NT2/D1 (cell line): Measurements from ENCODE around the gene TEX55.
A peak's percentile ranks its signal among the peaks of the same experiment; 100 is the strongest.
"Not testable (repeated sequence)": the region's sequence is repeated elsewhere in the genome, so short reads cannot be mapped to it uniquely, and the experiment has no call there.

ENCODE experiments used
- DNase-seq: peaks from one replicate; pipeline ENCODE4 v3.0.0-alpha.2; 2011; ENCODE audit warnings: low read depth, low spot score
- H3K27me3 ChIP-seq: 2 replicates; pipeline ENCODE4 v1.6.0; 2011; ENCODE audit warnings: mild to moderate bottlenecking; ENCODE audit not compliant: insufficient read length, insufficient read depth
- H3K36me3 ChIP-seq: 2 replicates; pipeline ENCODE4 v1.6.1; 2011; ENCODE audit warnings: mild to moderate bottlenecking, low read length, mixed read lengths; ENCODE audit not compliant: insufficient read depth, insufficient read length
- H3K4me1 ChIP-seq: 2 replicates; pipeline ENCODE4 v1.5.1; 2011; ENCODE audit not compliant: insufficient read depth, insufficient read length
- H3K4me3 ChIP-seq: 2 replicates; pipeline ENCODE4 v1.5.1; 2011; ENCODE audit warnings: low read depth; ENCODE audit not compliant: insufficient read length
- H3K9ac ChIP-seq: 2 replicates; pipeline ENCODE4 v1.6.0; 2011; ENCODE audit warnings: low read depth; ENCODE audit not compliant: insufficient read length
- H3K9me3 ChIP-seq: 2 replicates; pipeline ENCODE4 v1.5.1; 2011; ENCODE audit warnings: mild to moderate bottlenecking, low read length; ENCODE audit not compliant: insufficient read depth
- SUZ12 ChIP-seq: IDR thresholded peaks from 2 replicates; pipeline ENCODE4 v1.6.1; 2011; ENCODE audit not compliant: insufficient read length, insufficient read depth; ENCODE audit errors: extremely low read depth
- YY1 ChIP-seq: IDR thresholded peaks from 2 replicates; pipeline ENCODE4 v1.6.1; 2011; ENCODE audit not compliant: insufficient read length, insufficient read depth
- ZNF274 ChIP-seq: IDR thresholded peaks from 2 replicates; pipeline ENCODE4 v1.6.1; 2011; ENCODE audit warnings: mild to moderate bottlenecking, low read depth, low read length

Gene TEX55

GRCh38 chr3:119145500-119146167, at the start of gene TEX55:
TEX55 (plus strand) TSS chr3:119146165; CDS start chr3:119146190, 25 bp downstream.
- no peak within 1 kb of the TSS for H3K9ac ChIP-seq
- no peaks in the 10 kb centered on the region for H3K27me3 ChIP-seq
- H3K9me3 ChIP-seq = no peaks in the 10 kb centered on the region
- DNase-seq = peak; percentile 25
- H3K4me1 ChIP-seq = no peaks in the 10 kb centered on the region
- TF ChIP-seq ZNF274 (no peak), YY1 (no peak), SUZ12 (no peak)
- no peaks in the 10 kb centered on the region for H3K36me3 ChIP-seq
- no peak within 1 kb of the TSS for H3K4me3 ChIP-seq

DNA sequence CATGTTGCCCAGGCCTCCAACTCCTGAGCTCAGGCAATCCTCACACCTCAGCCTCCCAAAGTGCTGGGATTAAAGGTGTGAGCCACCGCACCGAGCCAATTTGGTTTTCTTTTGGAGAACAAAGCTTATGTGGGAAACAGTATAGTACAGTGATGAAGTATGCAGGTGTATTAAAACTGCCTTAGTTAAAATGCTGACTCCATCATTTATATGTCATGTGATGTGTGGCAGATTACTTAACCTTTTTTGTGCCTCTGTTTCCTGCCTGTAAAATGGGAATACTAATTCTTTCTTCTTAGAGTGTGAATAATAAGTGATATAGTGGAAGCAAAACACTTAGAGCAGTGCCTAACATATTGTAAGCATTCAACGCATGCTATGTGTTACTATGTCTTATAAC, 48.0 kb upstream of the TEX55 start:
- no peak overlapping the region for H3K9ac ChIP-seq
- no peaks in the 10 kb centered on the region for H3K36me3 ChIP-seq
- H3K27me3 ChIP-seq = no peaks in the 10 kb centered on the region
- no peak overlapping the region for H3K4me3 ChIP-seq
- DNase-seq = no peak
- H3K9me3 ChIP-seq = no peaks in the 10 kb centered on the region
- TF ChIP-seq YY1 = no peak
- TF ChIP-seq SUZ12 = no peak
- TF ChIP-seq ZNF274 = no peak
- H3K4me1 ChIP-seq = no peaks in the 10 kb centered on the region

- no peaks in the 10 kb centered on the region for H3K9me3 ChIP-seq
- no peak overlapping the region for H3K4me3 ChIP-seq
- no peaks in the 10 kb centered on the region for H3K36me3 ChIP-seq
- H3K4me1 ChIP-seq = no peaks in the 10 kb centered on the region
- no peak for DNase-seq
- H3K27me3 ChIP-seq = no peaks in the 10 kb centered on the region
- no peak overlapping the region for H3K9ac ChIP-seq
- TF ChIP-seq YY1 = no peak
- no peak for TF ChIP-seq ZNF274
- TF ChIP-seq SUZ12 = no peak
Observed at GRCh38 chr3:119098619-119099222, 47.2 kb upstream of the TEX55 start.

DNA sequence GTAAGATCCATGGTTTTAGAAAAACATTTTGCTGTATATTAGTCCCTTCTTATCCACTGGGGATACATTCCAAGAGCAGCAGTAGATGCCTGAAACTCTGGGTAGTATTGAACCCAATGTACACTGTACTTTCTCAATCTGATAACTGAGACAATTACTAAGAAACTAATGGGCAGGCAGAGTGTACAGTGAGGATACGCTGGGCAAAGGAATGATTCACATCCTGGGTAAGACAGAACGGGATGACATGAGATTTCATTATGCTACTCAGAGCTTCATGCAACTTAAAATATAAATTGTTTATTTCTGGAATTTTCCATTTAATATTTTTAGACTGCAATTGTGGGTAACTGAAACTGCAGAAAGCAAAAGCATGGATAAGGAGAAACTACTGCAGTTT, 46.2 kb upstream of the TEX55 start:
- no peaks in the 10 kb centered on the region for H3K4me1 ChIP-seq
- H3K27me3 ChIP-seq = no peaks in the 10 kb centered on the region
- no peak overlapping the region for H3K9ac ChIP-seq
- H3K9me3 ChIP-seq = no peaks in the 10 kb centered on the region
- TF ChIP-seq YY1 = no peak
- TF ChIP-seq SUZ12 = no peak
- TF ChIP-seq ZNF274 = no peak
- no peak overlapping the region for H3K4me3 ChIP-seq
- H3K36me3 ChIP-seq = no peaks in the 10 kb centered on the region
- DNase-seq = no peak

DNA sequence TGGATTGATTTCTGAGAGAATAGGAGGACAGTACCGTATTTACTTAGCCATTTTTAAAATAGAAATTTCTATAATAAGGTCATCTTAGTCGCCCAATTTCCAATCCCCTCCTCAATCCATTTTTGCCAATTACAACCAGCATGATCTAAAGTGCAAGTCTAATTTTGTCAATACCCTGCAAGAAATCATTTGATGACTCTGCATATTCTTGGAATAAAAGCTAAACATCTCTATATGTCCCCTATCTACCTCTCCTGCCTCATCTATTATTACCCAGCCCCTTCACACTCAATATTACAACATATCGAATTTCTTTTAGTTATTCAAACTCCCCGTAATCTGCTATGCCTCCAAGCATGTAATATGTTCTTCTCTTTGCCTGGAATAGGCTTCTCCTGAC, 41.9 kb upstream of the TEX55 start:
- no peaks in the 10 kb centered on the region for H3K9me3 ChIP-seq
- TF ChIP-seq YY1 = no peak
- TF ChIP-seq ZNF274 = no peak
- TF ChIP-seq SUZ12 = no peak
- DNase-seq = no peak
- H3K36me3 ChIP-seq = no peaks in the 10 kb centered on the region
- H3K4me1 ChIP-seq = no peaks in the 10 kb centered on the region
- no peaks in the 10 kb centered on the region for H3K27me3 ChIP-seq
- no peak overlapping the region for H3K4me3 ChIP-seq
- no peak overlapping the region for H3K9ac ChIP-seq

DNA sequence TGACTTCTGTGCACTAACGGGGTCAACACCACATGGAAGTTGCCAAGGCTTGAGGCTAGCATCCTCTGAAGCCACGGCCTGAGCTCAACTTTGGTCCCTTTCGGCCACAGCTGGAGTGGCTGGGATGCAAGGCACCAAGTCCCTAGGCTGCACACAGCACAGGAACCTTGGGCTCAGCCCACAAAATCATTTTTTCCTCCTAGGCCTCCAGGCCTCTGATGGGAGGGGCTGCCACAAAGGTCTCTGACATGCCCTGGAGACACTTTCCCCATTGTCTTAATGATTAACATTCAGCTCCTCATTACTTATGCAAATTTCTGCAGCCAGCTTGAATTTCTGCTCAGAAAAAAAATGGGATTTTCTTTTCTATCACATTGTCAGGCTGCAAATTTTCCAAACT, 27.6 kb upstream of the TEX55 start:
- H3K4me1 ChIP-seq, H3K9ac ChIP-seq, DNase-seq, H3K27me3 ChIP-seq, H3K4me3 ChIP-seq, H3K36me3 ChIP-seq: not testable (repeated sequence)
- peaks cover 82% of the 10 kb centered on the region for H3K9me3 ChIP-seq

- H3K9me3 ChIP-seq = peaks cover 60% of the 10 kb centered on the region
- no peak overlapping the region for H3K4me3 ChIP-seq
- TF ChIP-seq YY1 (no peak), ZNF274 (no peak), SUZ12 (no peak)
- no peaks in the 10 kb centered on the region for H3K36me3 ChIP-seq
- H3K4me1 ChIP-seq = no peaks in the 10 kb centered on the region
- no peaks in the 10 kb centered on the region for H3K27me3 ChIP-seq
- no peak overlapping the region for H3K9ac ChIP-seq
- no peak for DNase-seq
Observed at GRCh38 chr3:119120480-119120879, 25.5 kb upstream of the TEX55 start.
